ENCODE measurements around the gene NPAS3.

DNA sequence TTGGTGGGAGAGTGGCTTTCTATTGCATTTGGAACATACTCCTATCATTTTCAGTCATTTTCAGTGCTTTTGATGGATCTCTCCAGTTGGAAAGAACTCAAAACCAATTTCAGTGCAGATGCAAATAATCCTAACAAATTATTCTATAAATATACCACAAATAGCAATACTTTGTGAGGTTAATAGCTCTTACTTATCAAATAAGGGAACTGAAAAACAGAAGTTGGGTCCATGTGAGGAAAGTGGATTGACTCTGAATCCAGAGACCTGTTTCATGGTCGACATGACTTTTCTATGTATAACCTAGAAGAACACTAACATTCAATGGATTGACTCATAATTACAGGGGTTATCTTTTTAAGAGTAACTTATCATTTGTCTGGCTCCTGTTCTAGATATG, 763.6 kb downstream of the NPAS3 start:
- no peak for TF ChIP-seq POLR2A (IDR thresholded peaks at IDR 0.05)
- TF ChIP-seq, protein P1, sequence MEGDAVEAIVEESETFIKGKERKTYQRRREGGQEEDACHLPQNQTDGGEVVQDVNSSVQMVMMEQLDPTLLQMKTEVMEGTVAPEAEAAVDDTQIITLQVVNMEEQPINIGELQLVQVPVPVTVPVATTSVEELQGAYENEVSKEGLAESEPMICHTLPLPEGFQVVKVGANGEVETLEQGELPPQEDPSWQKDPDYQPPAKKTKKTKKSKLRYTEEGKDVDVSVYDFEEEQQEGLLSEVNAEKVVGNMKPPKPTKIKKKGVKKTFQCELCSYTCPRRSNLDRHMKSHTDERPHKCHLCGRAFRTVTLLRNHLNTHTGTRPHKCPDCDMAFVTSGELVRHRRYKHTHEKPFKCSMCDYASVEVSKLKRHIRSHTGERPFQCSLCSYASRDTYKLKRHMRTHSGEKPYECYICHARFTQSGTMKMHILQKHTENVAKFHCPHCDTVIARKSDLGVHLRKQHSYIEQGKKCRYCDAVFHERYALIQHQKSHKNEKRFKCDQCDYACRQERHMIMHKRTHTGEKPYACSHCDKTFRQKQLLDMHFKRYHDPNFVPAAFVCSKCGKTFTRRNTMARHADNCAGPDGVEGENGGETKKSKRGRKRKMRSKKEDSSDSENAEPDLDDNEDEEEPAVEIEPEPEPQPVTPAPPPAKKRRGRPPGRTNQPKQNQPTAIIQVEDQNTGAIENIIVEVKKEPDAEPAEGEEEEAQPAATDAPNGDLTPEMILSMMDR (IDR thresholded peaks at IDR 0.05 in 8 of 11, conservative IDR thresholded peaks at IDR 0.05 in 3 of 11): no peak
- no peak for TF ChIP-seq POLR2AphosphoS5 (IDR thresholded peaks at IDR 0.05)
